Esophagus (tissue), 2 donors: ENCODE measurements around the gene SEC14L5. TPM values are rescaled to one million over a fixed set of nuclear protein-coding genes. Genes with fewer than 3 reads are reported as not detected.

Experiments
- H3K27ac ChIP-seq, 2 donors: one replicate each; pipeline ENCODE4 v1.5.1; 2013; ENCODE audit warnings: low read depth in 2 of 2, mild to moderate bottlenecking in 2 of 2, inconsistent platforms in 1 of 2, low read length in 1 of 2, moderate library complexity in 1 of 2
- H3K27me3 ChIP-seq, 2 donors: one replicate each; pipeline ENCODE4 v1.6.1; 2013; ENCODE audit warnings: low read length in 2 of 2, control low read depth in 1 of 2, mild to moderate bottlenecking in 1 of 2; ENCODE audit not compliant: insufficient read depth in 2 of 2, control insufficient read depth in 1 of 2
- H3K36me3 ChIP-seq, 2 donors: one replicate each; pipeline ENCODE4 v1.6.1; 2013; ENCODE audit warnings: low read length in 1 of 2; ENCODE audit not compliant: control insufficient read depth in 2 of 2, insufficient read depth in 2 of 2
- H3K4me1 ChIP-seq, 2 donors: one replicate each; pipeline ENCODE4 v1.6.1; 2013; ENCODE audit warnings: low read length in 1 of 2; ENCODE audit not compliant: control insufficient read depth in 2 of 2, insufficient read depth in 2 of 2
- H3K4me3 ChIP-seq, 2 donors: one replicate each; pipeline ENCODE4 v1.5.1; 2013; ENCODE audit warnings: low read length in 2 of 2, mild to moderate bottlenecking in 2 of 2, low read depth in 1 of 2, moderate library complexity in 1 of 2
- H3K9me3 ChIP-seq, 2 donors: one replicate each; pipeline ENCODE4 v1.6.1; 2013; ENCODE audit warnings: mild to moderate bottlenecking in 2 of 2, low read depth in 1 of 2, low read length in 1 of 2, moderate library complexity in 1 of 2; ENCODE audit not compliant: control insufficient read depth in 2 of 2, insufficient read depth in 1 of 2
- WGBS, 2 donors: extraction: QIAGEN DNeasy Blood & Tissue Kit; methylation state at CpG; one replicate each; pipeline ENCODE4 v1.1.7; 2013; 5-methylcytosine and 5-hydroxymethylcytosine counted together
- polyA plus RNA-seq, 2 donors: library from polyadenylated mRNA; stranded (reverse); fragments of 200-250 nt; gene quantifications; one replicate each; pipeline ENCODE4 v1.2.3, GENCODE V29; 2013
- donor health status: healthy with polysubstance abuse.
- donor health status: Bipolar disorder and iron deficiency.

The SEC14L5 gene
- polyA plus RNA-seq, 2 donors, result 0.19 to 0.49 TPM

GRCh38 chr16:5045499-5046115 is 87.5 kb downstream of the SEC14L5 start:
- Histone ChIP-seq H3K27me3 (peaks cover 0 to 3% of the 10 kb centered on the region in 2 donors), H3K36me3 (no peaks in the 10 kb centered on the region), H3K4me1 (no peaks in the 10 kb centered on the region), H3K4me3 (no peak overlapping the region), H3K9me3 (no peaks in the 10 kb centered on the region), H3K27ac (no peak overlapping the region)
- WGBS, 2 donors, result 89% methylated on average over 10 of the region's 10 CpGs

- Histone ChIP-seq H3K4me1 (no peaks in the 10 kb centered on the region), H3K4me3 (no peak overlapping the region), H3K27ac (no peak overlapping the region), H3K9me3 (no peaks in the 10 kb centered on the region), H3K36me3 (no peaks in the 10 kb centered on the region), H3K27me3 (peaks cover 0 to 3% of the 10 kb centered on the region in 2 donors)
- WGBS, 2 donors, result 73 to 83% methylated on average over 2 of the region's 2 CpGs
These were observed 88.8 kb downstream of the SEC14L5 start for GRCh38 chr16:5046914-5047313.

- no peak overlapping the region for H3K27ac ChIP-seq
- H3K4me1 ChIP-seq, result no peaks in the 10 kb centered on the region
- H3K9me3 ChIP-seq, result no peaks in the 10 kb centered on the region
- H3K4me3 ChIP-seq, result no peak overlapping the region
- WGBS, 2 donors, result 61 to 66% methylated on average over 16 of the region's 16 CpGs
- no peaks in the 10 kb centered on the region for H3K36me3 ChIP-seq
- H3K27me3 ChIP-seq, result no peaks in the 10 kb centered on the region
These were observed 97.0 kb downstream of the SEC14L5 start for GRCh38 chr16:5054876-5055865.

- Histone ChIP-seq H3K36me3 (no peaks in the 10 kb centered on the region), H3K4me3 (no peak overlapping the region), H3K27me3 (no peaks in the 10 kb centered on the region), H3K27ac (no peak overlapping the region), H3K4me1 (no peaks in the 10 kb centered on the region), H3K9me3 (no peaks in the 10 kb centered on the region)
- 14 to 19% methylated on average over 11 of the region's 11 CpGs for WGBS, 2 donors
These were observed 98.2 kb downstream of the SEC14L5 start for GRCh38 chr16:5056352-5056751.

- H3K27ac ChIP-seq, result no peak overlapping the region
- no peaks in the 10 kb centered on the region for H3K4me1 ChIP-seq
- WGBS, 2 donors, result 63% methylated on average over 7 of the region's 7 CpGs
- no peak overlapping the region for H3K4me3 ChIP-seq
- H3K9me3 ChIP-seq, result no peaks in the 10 kb centered on the region
- no peaks in the 10 kb centered on the region for H3K27me3 ChIP-seq
- no peaks in the 10 kb centered on the region for H3K36me3 ChIP-seq
These were observed 100.3 kb downstream of the SEC14L5 start for GRCh38 chr16:5058476-5058875.

GRCh38 chr16:5059386-5060072 is 101.4 kb downstream of the SEC14L5 start:
- Histone ChIP-seq H3K4me1 (no peaks in the 10 kb centered on the region), H3K9me3 (no peaks in the 10 kb centered on the region)

GRCh38 chr16:5060073-5060641 is 102.0 kb downstream of the SEC14L5 start:
- H3K36me3 ChIP-seq, result no peaks in the 10 kb centered on the region
- H3K27ac ChIP-seq, result no peak overlapping the region
- WGBS, 2 donors, result 84 to 86% methylated on average over 10 of the region's 10 CpGs
- H3K27me3 ChIP-seq, result no peaks in the 10 kb centered on the region
- H3K4me1 ChIP-seq, result no peaks in the 10 kb centered on the region
- no peak overlapping the region for H3K4me3 ChIP-seq
- no peaks in the 10 kb centered on the region for H3K9me3 ChIP-seq

More at GRCh38 chr16:5059386-5060072, 101.4 kb downstream of the SEC14L5 start:
- H3K4me3 ChIP-seq, result no peak overlapping the region
- 82 to 86% methylated on average over 6 of the region's 6 CpGs for WGBS, 2 donors
- H3K27me3 ChIP-seq, result no peaks in the 10 kb centered on the region
- no peaks in the 10 kb centered on the region for H3K36me3 ChIP-seq
- no peak overlapping the region for H3K27ac ChIP-seq

GRCh38 chr16:5062051-5062450 is 103.9 kb downstream of the SEC14L5 start:
- WGBS, 2 donors, result 74 to 82% methylated on average over 11 of the region's 11 CpGs
- Histone ChIP-seq H3K27ac (no peak overlapping the region), H3K36me3 (no peaks in the 10 kb centered on the region), H3K27me3 (no peaks in the 10 kb centered on the region), H3K4me3 (no peak overlapping the region), H3K9me3 (no peaks in the 10 kb centered on the region), H3K4me1 (peaks cover 0 to 4% of the 10 kb centered on the region in 2 donors)
